ENCODE results near the gene FANCL.
"Not testable (repeated sequence)": the region's sequence is repeated elsewhere in the genome, so short reads cannot be mapped to it uniquely, and the experiment has no call there.

The FANCL gene

GRCh38 chr2:58187022-58187421 lies 54.1 kb downstream of the FANCL start:
- DNase-seq; H2BK5ac ChIP-seq (ENCODE audit: low read depth, low read length, poor library complexity, severe bottlenecking); H3K14ac ChIP-seq (ENCODE audit: low read length in 2 of 2); H3K9me3 ChIP-seq (ENCODE audit: control insufficient read depth, low read length); H3K4me1 ChIP-seq (ENCODE audit: control insufficient read depth, insufficient read depth, low read depth, low read length); H4K91ac ChIP-seq (ENCODE audit: low read length); H4K8ac ChIP-seq (ENCODE audit: low read length); H3K4me2 ChIP-seq (ENCODE audit: low read length, poor library complexity, severe bottlenecking); H2AK5ac ChIP-seq (ENCODE audit: low read length, severe bottlenecking); H3K27ac ChIP-seq (ENCODE audit: low read length, poor library complexity, severe bottlenecking); H2AFZ ChIP-seq (ENCODE audit: low read depth, low read length); H3K79me1 ChIP-seq (replicated peaks; ENCODE audit: low read length, poor library complexity, severe bottlenecking); H3K23ac ChIP-seq (ENCODE audit: low read length in 2 of 2); H2BK15ac ChIP-seq (ENCODE audit: low read depth, poor library complexity, severe bottlenecking); H3K4me3 ChIP-seq (ENCODE audit: insufficient read depth in 1 of 2, low read depth in 1 of 2, low read length in 2 of 2); H3K9ac ChIP-seq (ENCODE audit: low read length); H3K27me3 ChIP-seq (ENCODE audit: control insufficient read depth in 1 of 2, insufficient read depth in 1 of 2, low read length in 2 of 2); H2BK12ac ChIP-seq (ENCODE audit: low read length in 2 of 2); H3K18ac ChIP-seq (ENCODE audit: low read depth in 1 of 2, low read length in 2 of 2); H3K4ac ChIP-seq (ENCODE audit: low read depth in 1 of 2, low read length in 2 of 2); H2BK120ac ChIP-seq (ENCODE audit: low read depth, low read length); H3K36me3 ChIP-seq (ENCODE audit: control insufficient read depth in 1 of 2, insufficient read depth in 2 of 2, low read depth in 1 of 2, low read length in 2 of 2): not testable (repeated sequence)
- WGBS: 100% methylated on average over 5 of the region's 6 CpGs

DNA sequence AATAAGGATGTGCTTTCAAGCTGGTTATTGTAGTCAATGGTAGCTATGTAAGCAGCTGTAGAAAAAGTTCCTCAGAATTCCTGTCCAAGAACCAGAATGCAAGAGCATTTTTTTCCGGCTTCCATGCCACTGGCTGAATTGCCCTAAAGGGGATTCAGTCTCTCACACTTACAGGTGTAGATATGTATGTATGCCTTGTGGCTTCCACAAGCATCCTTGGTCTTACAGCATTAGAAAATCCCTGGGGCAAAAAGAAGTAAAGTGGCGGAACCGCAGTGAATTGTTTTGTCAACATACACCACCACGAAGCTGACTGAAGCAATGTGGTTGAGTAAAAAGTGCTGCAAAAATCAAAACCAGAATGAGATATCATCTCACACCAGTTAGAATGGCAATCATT lies 54.6 kb downstream of the FANCL start:
- no peak overlapping the region for H4K91ac ChIP-seq (ENCODE audit: low read length)
- H2AFZ ChIP-seq (ENCODE audit: low read depth, low read length): no peak overlapping the region
- H3K14ac ChIP-seq (ENCODE audit: low read length in 2 of 2): no peak overlapping the region
- H2AK5ac ChIP-seq (ENCODE audit: low read length, severe bottlenecking): no peak overlapping the region
- no peak overlapping the region for H2BK15ac ChIP-seq (ENCODE audit: low read depth, poor library complexity, severe bottlenecking)
- no peak overlapping the region for H2BK12ac ChIP-seq (ENCODE audit: low read length in 2 of 2)
- peaks cover 3 to 10% of the 10 kb centered on the region in 2 experiments for H3K36me3 ChIP-seq (ENCODE audit: control insufficient read depth in 1 of 2, insufficient read depth in 2 of 2, low read depth in 1 of 2, low read length in 2 of 2)
- H3K9me3 ChIP-seq (ENCODE audit: control insufficient read depth, low read length): no peaks in the 10 kb centered on the region
- no peaks in the 10 kb centered on the region for H3K27me3 ChIP-seq (ENCODE audit: control insufficient read depth in 1 of 2, insufficient read depth in 1 of 2, low read length in 2 of 2)
- no peaks in the 10 kb centered on the region for H3K4me1 ChIP-seq (ENCODE audit: control insufficient read depth, insufficient read depth, low read depth, low read length)
- no peaks in the 10 kb centered on the region for H3K79me1 ChIP-seq (replicated peaks; ENCODE audit: low read length, poor library complexity, severe bottlenecking)
- no peak overlapping the region for H2BK120ac ChIP-seq (ENCODE audit: low read depth, low read length)
- no peak overlapping the region for H3K23ac ChIP-seq (ENCODE audit: low read length in 2 of 2)
- H3K18ac ChIP-seq (ENCODE audit: low read depth in 1 of 2, low read length in 2 of 2): no peak overlapping the region
- 91% methylated on average over 4 of the region's 4 CpGs for WGBS
- H3K4me3 ChIP-seq (ENCODE audit: insufficient read depth in 1 of 2, low read depth in 1 of 2, low read length in 2 of 2): no peak overlapping the region
- no peak for DNase-seq
- H3K4ac ChIP-seq (ENCODE audit: low read depth in 1 of 2, low read length in 2 of 2): no peak overlapping the region
- H2BK5ac ChIP-seq (ENCODE audit: low read depth, low read length, poor library complexity, severe bottlenecking): no peak overlapping the region
- no peak overlapping the region for H4K8ac ChIP-seq (ENCODE audit: low read length)
- no peak overlapping the region for H3K4me2 ChIP-seq (ENCODE audit: low read length, poor library complexity, severe bottlenecking)
- H3K9ac ChIP-seq (ENCODE audit: low read length): no peak overlapping the region
- no peak overlapping the region for H3K27ac ChIP-seq (ENCODE audit: low read length, poor library complexity, severe bottlenecking)

DNA sequence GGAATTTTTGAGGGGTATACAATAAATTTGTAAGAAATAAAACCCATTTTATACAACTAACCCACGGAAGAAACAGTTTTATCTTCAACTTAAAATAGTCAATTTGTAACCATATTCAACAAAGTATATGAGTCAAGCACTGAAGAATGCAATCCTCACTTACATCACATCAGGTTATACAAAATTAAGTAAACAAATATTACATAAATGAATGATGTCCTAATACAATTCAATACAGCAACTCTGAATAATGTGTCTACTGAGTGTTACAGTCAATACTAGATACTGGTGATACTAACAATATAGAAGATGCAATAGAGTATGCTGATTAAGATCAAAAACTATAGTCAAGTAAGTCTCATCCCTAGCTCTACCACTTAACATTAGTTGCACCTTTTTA lies 58.6 kb downstream of the FANCL start:
- H2AK5ac ChIP-seq (ENCODE audit: low read length, severe bottlenecking): no peak overlapping the region
- no peak overlapping the region for H3K4ac ChIP-seq (ENCODE audit: low read depth in 1 of 2, low read length in 2 of 2)
- H3K4me3 ChIP-seq (ENCODE audit: insufficient read depth in 1 of 2, low read depth in 1 of 2, low read length in 2 of 2): no peak overlapping the region
- H4K8ac ChIP-seq (ENCODE audit: low read length): no peak overlapping the region
- no peak overlapping the region for H3K18ac ChIP-seq (ENCODE audit: low read depth in 1 of 2, low read length in 2 of 2)
- H2BK12ac ChIP-seq (ENCODE audit: low read length in 2 of 2): no peak overlapping the region
- H3K9ac ChIP-seq (ENCODE audit: low read length): no peak overlapping the region
- H2AFZ ChIP-seq (ENCODE audit: low read depth, low read length): no peak overlapping the region
- no peak overlapping the region for H3K14ac ChIP-seq (ENCODE audit: low read length in 2 of 2)
- no peak overlapping the region for H2BK15ac ChIP-seq (ENCODE audit: low read depth, poor library complexity, severe bottlenecking)
- no peaks in the 10 kb centered on the region for H3K9me3 ChIP-seq (ENCODE audit: control insufficient read depth, low read length)
- H3K79me1 ChIP-seq (replicated peaks; ENCODE audit: low read length, poor library complexity, severe bottlenecking): no peaks in the 10 kb centered on the region
- no peak for DNase-seq
- no CpG with 5 or more reads among the region's 1 CpG for WGBS
- H3K27ac ChIP-seq (ENCODE audit: low read length, poor library complexity, severe bottlenecking): no peak overlapping the region
- no peaks in the 10 kb centered on the region for H3K36me3 ChIP-seq (ENCODE audit: control insufficient read depth in 1 of 2, insufficient read depth in 2 of 2, low read depth in 1 of 2, low read length in 2 of 2)
- no peak overlapping the region for H3K4me2 ChIP-seq (ENCODE audit: low read length, poor library complexity, severe bottlenecking)
- no peaks in the 10 kb centered on the region for H3K27me3 ChIP-seq (ENCODE audit: control insufficient read depth in 1 of 2, insufficient read depth in 1 of 2, low read length in 2 of 2)
- H2BK120ac ChIP-seq (ENCODE audit: low read depth, low read length): no peak overlapping the region
- H4K91ac ChIP-seq (ENCODE audit: low read length): no peak overlapping the region
- H2BK5ac ChIP-seq (ENCODE audit: low read depth, low read length, poor library complexity, severe bottlenecking): no peak overlapping the region
- H3K23ac ChIP-seq (ENCODE audit: low read length in 2 of 2): no peak overlapping the region
- H3K4me1 ChIP-seq (ENCODE audit: control insufficient read depth, insufficient read depth, low read depth, low read length): no peaks in the 10 kb centered on the region

GRCh38 chr2:58180635-58181034 lies 60.5 kb downstream of the FANCL start:
- H3K4me2 ChIP-seq (ENCODE audit: low read length, poor library complexity, severe bottlenecking): no peak overlapping the region
- WGBS: 96% methylated on average over 1 of the region's 5 CpGs

More at GRCh38 chr2:58180635-58181034, 60.5 kb downstream of the FANCL start:
- Histone ChIP-seq H3K18ac (ENCODE audit: low read depth in 1 of 2, low read length in 2 of 2) (no peak overlapping the region), H3K27ac (ENCODE audit: low read length, poor library complexity, severe bottlenecking) (no peak overlapping the region), H2BK5ac (ENCODE audit: low read depth, low read length, poor library complexity, severe bottlenecking) (no peak overlapping the region), H3K4me3 (ENCODE audit: insufficient read depth in 1 of 2, low read depth in 1 of 2, low read length in 2 of 2) (no peak overlapping the region), H3K27me3 (ENCODE audit: control insufficient read depth in 1 of 2, insufficient read depth in 1 of 2, low read length in 2 of 2) (no peaks in the 10 kb centered on the region), H3K79me1 (replicated peaks; ENCODE audit: low read length, poor library complexity, severe bottlenecking) (no peaks in the 10 kb centered on the region), H3K36me3 (ENCODE audit: control insufficient read depth in 1 of 2, insufficient read depth in 2 of 2, low read depth in 1 of 2, low read length in 2 of 2) (no peaks in the 10 kb centered on the region), H2AK5ac (ENCODE audit: low read length, severe bottlenecking) (no peak overlapping the region), H3K14ac (ENCODE audit: low read length in 2 of 2) (no peak overlapping the region), H3K9ac (ENCODE audit: low read length) (no peak overlapping the region), H3K4me1 (ENCODE audit: control insufficient read depth, insufficient read depth, low read depth, low read length) (no peaks in the 10 kb centered on the region), H4K91ac (ENCODE audit: low read length) (no peak overlapping the region), H3K23ac (ENCODE audit: low read length in 2 of 2) (no peak overlapping the region), H4K8ac (ENCODE audit: low read length) (no peak overlapping the region), H2AFZ (ENCODE audit: low read depth, low read length) (no peak overlapping the region), H2BK15ac (ENCODE audit: low read depth, poor library complexity, severe bottlenecking) (no peak overlapping the region), H3K4ac (ENCODE audit: low read depth in 1 of 2, low read length in 2 of 2) (no peak overlapping the region), H2BK120ac (ENCODE audit: low read depth, low read length) (no peak overlapping the region), H2BK12ac (ENCODE audit: low read length in 2 of 2) (no peak overlapping the region), H3K9me3 (ENCODE audit: control insufficient read depth, low read length) (no peaks in the 10 kb centered on the region)
- no peak for DNase-seq

All from mesenchymal stem cell (in vitro differentiated cells and primary cell).